ENCODE data around the gene NRG2.

The NRG2 gene

DNA sequence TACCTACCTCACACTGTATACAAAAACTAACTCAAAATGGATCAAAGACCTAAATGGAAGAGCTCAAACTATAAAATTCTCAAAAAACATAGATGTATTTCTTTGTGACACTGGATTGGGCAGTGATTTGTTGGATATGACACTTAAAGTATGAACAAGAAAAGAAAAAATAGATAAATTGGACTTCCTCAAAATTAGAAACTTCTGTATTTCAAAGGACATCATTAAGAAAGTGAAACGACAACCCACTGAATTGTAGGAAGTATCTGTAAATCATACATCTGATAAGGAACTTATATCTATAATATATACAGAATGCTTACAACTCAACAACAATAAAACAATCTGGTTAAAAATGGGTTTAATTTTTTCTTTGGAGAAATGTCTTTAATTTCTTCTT is 96.7 kb downstream of the NRG2 start:
- DNase-seq (ENCODE audit: low spot score): no peak

DNA sequence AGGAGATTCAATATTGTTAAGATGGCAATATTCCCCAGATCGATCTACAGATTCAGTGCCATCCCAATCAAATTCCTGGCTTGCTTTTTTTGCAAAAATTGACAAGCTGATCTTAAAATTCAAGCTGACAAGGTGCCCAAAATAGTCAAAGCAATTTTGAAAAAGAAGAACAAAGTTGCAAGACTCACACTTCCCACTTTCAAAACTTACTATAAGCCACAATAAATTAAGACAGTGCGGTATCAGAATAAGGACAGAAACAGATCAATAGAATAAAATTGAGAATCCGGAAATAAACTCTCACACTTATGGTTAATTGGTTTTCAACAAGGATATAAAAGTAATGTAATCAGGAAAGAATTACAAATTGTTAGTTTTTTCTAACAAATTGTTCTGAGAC is 97.1 kb downstream of the NRG2 start:
- DNase-seq (ENCODE audit: low spot score): no peak

DNA sequence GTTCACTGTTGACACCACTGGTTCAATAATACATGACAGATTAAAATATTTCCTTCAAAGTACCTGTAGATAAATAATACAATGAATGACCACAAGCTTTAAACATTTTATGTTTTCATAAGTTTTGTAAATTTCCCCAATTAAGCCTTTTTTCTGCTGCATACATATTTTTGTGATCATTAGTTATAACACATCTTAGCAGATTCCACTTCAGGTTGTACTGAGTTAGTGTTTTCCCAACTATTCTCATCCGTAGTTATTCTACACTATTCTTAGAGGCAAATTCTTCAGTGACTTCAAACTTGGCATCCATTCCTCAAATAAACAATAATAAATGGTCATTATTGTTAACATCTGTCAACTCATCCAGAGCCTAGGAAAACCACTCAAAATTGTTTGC is 100.9 kb downstream of the NRG2 start:
- no peak for DNase-seq (ENCODE audit: low spot score)

DNA sequence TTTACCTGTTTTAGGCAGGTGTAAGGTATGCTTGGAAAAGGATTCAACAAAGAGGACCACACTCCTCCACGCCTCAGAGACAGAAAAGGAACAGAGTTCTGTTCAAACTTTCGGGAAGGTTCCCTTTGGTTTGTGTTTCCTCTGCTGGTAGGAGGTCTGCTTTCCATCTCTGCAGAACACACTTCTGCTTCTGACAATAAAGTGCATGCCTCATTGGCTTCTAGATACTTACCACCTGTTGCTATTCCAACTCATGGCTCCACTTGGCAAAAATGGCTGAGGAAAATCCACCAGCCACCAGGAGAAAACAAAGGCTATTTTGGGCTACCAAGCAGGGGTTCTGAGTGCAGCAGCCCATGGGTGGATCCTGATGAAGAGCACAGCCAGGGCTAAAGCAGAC is 112.7 kb downstream of the NRG2 start:
- DNase-seq (ENCODE audit: low spot score): no peak

DNA sequence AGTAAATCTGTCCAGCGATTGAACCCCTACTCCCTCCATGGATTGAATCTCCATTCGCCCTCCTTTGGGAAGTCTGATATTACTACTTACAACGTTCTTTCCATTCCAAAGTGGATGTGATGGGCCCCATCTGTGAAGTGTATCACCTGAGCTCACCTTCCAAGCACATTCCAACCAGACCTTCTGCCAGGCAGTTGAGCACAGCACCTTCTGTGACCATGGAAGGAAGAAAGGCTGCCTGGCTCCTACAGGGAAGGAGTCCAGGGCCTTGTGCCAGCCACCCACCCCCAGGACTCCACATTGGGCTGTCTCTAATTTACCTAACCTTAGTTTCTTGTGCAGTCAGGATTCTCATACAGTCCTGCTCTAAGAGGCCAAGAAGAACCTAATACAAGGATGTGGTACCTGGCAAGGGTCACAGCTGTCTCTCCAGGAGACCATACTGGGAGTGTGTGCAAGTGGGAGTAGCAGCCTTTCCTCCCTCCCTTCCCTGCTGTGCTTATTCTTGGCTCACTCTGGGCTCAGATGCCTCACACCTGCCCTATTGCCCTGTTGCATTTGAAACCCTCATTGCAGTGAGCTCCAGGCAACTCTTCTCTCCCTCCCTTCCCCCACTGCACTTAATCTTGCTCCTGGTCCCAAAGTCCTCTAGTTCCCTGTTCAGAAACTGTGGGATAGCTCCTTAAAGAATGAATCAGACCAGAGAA is 116.1 kb downstream of the NRG2 start:
- DNase-seq (ENCODE audit: low spot score): no peak

DNA sequence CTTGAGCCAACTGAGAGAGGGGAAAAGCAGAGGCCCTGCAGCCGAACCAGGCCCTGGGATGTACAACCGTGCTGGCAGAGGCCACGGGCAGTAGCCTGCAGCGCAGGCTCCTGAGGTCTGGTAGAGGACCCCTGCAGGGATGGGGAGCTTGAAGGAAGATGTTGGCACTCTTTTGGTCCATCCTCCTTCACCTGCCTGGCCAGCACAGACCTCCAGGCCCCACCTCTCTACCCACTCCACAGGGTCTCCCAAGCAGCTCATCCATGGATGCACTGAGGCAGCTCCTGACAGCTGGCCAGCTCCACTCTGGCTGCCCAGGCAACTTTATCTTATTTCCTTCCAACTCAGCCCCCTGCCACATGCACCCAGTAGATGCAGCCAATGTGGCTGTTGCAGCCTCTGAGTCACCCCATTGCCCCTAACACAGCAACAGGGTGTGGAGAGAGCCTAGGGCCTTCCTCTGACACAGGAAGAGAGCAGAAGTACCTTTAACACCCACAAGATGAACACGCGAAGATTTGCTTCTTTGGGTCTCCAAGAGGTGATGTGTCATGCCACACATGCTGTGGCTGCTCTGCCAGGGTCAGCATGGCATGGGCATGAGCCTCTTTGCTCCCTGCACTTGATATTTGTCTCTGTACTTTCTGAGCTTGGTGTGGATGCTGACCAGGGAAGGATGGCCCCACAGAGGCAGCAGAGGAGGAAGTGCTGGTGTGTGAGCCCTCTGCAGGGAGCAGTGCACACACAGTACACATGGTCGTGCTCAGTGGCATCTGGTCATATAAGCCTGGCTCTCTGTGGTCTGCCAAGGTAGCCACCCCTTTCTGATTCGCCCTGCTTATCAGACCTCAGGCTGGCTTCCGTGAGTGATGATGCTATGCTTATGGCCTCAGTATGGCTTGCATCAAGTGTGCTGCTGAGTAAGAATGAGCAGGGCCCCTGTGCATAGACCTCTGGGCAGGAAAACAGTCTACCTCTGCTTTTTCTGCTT is 117.2 kb downstream of the NRG2 start:
- DNase-seq (ENCODE audit: low spot score): peak; percentile 6

DNA sequence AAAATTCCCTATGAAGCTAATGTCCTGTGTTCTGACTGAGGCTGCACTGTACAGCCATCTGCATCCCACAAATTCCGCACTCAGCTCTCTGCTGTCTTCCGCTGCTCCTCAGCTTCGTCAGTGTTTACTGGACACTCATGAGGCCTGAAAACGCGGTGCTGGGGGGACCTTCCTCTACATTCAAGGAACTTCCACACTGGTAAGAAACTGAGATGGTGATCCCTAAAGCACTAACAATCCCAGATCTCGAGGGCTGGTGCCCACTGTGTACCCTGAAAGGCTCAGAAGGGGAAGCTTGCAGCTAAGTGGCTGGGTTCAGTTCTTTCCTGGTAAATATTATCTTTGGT is 117.9 kb downstream of the NRG2 start:
- no peak for DNase-seq (ENCODE audit: low spot score)

DNA sequence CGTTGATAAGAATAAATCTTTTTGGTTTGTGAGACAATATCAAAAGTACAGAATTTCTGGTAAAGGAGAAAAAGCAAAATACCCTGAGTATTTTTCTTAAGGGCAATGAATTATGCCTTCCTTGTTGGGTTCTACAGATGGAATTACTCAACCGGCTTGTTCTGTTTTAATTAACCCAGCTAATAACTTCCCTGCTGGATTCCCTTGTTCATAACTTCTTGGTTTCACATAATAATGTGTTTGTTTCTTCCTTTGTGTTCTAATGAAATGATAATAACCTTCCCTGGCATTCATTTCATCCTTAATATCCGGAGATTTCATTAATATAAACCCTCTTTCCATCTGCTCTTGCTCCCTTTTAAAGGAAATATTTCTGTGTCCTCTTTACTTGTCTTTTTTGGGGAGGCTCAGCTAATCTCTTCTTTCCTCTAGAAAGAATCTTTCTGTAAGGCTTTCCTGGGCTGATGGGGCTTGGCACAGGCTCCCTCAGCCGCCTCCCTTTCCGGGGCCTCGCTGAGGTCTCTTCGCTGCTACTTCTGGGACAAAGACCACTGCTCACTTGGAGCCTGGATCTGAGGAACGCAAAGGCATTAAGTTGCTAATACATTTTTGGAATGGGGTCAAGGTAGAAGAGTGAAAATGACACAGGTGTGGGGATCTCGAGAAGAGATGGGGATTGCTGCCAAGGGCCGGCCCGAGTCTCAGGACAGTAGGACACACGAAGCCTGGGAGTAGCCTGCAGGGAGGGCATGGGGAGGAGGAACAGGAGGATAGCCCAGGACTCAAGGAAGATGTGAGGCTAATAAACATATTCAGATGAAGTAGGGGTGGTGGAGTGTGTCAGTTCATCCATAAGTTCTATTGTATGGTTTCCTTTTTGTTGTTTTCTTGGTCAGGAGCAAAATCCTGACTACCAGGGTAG is 118.5 kb downstream of the NRG2 start:
- no peak for DNase-seq (ENCODE audit: low spot score)

DNA sequence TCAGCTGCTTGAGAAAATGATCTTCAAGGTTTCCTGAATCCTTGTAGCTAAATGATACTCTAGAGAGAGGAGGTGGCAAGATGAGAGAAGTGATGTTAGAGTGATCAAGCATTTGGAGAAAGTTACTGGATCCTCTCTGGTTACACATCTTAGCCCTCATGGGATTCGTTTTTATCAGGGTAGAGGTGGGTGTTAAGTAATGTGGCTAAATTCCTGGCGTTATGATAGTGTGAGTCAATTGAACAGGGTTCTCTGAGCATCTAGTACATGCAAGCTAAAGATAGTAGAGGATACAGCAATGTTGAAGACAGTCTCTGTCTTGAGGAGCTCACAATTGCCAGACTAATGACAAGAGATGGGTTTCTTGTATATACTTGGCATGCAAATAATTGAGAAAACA is 123.8 kb downstream of the NRG2 start:
- no peak for DNase-seq (ENCODE audit: low spot score)

DNA sequence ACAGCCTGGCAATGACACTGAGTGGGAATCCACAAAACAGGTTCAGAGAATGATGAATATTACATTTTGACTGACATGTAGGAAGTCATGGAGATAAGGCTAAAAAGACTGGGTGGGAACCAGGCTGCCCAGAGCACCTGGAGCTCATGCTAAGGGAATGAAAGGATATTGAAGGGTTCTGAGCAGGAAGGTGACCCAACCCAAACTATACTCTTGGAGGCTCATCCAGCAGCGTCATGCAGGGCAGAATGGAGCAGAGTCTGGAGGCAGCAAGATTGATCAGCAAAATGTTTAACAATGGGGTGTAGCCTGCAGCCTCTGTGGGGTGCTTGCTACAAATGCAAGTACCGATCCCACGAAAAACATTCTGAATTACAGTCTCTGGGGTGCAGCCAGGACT is 127.3 kb downstream of the NRG2 start:
- DNase-seq (ENCODE audit: low spot score): no peak

DNA sequence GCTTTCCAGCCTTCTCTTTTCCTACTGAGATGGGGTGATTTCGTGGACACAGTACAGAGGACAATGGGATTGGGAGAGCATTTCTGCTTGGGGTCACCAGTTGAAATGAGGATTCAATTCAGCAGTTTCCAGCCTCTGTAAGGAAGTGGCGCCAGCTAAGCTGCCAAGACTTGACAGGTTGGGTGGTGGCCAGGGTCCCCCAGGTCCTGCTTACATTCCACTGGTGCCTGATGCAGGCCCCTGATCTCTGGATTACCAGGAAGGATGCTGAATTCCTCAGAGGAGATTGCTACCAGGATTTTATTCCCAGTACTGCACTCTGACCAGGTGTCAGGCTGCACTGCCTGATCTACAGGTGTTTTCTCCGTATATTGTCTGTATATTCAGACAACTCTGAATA is 127.8 kb downstream of the NRG2 start:
- no peak for DNase-seq (ENCODE audit: low spot score)

DNA sequence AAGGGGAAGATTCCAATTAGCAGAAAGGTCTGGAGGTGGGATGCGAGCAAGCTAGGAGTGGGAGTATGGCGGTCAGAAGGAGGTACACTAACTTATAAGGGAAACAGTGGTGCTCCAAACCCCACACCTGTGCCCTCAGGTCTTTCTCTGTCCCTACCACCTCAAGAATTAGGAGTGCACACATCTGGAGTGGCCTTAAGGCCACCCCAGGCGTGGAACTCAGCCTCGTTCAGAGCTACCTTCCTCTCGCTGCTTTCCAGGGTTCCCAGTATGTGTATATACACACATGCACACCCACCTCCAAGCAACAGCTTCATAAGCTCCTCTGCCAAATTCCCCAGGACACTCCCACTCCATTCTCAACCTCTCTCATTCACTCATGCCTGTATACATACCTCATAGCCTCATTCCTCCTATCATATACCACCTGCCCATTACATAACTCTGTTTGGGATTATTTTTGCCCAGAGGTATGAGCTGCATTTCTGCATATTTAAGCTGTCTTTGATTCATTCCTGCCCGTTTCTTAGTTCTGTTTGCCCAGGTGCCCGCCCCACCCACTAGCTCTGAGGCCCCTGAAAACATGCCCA is 128.8 kb downstream of the NRG2 start:
- no peak for DNase-seq (ENCODE audit: low spot score)

DNA sequence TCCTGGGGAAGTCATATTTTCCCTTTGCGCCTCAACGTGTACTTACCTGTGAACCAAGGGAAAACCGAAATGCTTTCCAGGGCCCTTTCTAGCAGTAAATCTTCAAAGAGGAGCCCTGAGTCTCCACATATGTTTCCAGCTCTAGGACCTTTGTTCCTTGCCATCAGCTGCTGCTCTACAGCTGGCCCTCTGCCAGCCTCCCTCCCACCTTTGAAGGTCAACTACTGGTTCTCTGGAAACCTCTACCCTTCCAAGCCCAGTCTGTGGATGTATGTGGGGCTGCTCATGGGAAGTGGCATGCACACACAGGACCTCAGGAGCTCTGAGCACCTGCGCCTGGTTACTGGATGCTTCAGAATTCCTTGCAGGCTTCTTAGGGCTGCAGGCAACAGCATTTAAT is 130.3 kb downstream of the NRG2 start:
- no peak for DNase-seq (ENCODE audit: low spot score)

DNA sequence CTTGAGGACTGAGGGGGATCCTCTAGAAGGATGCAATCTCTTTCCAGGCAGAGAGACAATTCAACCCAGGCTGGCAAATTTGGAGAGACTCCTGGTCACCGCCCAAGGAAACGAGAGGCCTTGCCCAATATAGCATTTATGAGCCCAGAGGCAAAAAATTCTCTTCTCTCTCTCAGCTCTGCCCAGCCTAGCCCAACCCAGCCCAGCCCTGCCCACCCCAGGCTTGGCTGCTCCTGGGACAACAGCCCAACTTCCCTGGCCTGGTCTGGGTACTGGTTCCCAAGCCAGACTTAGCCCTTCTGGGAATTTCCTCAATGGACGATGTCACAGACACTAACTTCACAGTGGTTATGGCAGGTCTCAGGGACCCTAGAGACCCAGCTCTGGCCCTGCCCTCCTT is 130.9 kb downstream of the NRG2 start:
- DNase-seq (ENCODE audit: low spot score): no peak

DNA sequence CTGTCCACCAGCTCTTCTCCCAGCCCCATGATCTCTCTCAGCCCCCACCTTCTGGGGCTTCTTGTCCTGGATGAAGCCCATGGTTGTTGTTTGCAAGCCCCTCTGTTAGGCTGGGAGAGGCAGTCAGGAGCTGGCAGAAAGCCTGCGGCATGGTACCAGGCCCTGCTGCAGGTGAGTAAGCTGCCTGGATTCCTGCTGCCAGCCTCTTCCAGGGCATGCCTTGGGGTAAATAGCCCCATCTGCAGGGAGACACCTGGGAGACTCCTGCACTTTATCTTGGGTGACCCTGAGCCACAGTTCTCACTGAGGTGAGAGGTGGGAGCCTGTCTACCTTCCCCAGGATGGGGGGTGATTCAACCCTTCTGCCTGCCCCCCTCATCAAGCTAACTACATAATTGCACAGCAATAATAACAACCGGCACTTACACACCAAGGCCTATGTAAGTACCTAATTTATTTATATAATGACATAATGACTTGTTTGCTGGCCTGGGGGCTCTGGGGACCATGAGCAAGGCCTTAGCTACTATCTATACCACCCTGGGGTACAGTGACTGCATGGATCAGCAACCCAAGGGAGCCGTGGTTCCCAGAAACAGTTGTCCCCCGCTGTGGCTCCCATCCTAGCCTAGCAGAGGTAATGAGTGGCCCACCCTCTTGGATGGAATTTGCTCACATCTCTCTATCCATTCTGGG is 131.5 kb downstream of the NRG2 start:
- no peak for DNase-seq (ENCODE audit: low spot score)

DNA sequence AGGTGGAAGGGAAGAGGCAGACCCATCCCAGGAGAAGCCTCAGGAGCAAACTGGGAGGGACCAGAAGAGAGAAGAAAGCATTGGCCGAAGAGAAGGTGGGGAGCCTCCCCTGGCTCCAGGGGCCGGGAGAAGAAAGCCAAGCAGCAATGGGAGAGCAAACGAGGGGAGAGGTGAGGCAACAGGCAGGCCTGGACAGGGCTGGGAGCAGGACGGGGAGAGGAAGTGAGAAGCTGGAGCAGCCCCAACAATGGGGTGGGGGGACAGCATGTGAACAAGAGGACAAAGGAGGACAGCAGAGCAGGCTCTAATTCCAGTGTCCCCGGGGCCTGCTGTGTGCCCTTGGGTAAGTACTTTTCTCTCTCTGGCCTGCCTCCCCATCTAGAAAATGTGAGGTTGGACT is 132.2 kb downstream of the NRG2 start:
- no peak for DNase-seq (ENCODE audit: low spot score)

DNA sequence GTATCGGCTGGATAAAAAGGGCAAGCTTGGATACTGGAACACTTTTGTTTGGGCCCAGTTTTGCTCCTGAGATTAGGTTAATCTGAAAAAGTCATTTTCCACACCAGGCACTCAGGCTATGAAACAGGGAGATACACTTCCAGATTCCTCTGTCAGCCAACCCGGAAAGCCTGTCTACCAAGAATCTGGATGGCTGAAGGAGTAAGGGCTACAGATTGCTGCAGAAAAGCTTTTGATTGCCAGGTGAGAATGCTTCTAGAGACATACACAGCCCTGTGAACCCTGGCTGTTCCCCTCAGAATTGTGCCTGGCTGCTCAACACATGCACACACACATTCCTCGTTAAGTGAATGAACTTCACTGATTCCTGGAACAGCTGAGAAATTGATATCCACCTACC is 133.1 kb downstream of the NRG2 start:
- DNase-seq (ENCODE audit: low spot score): no peak

DNA sequence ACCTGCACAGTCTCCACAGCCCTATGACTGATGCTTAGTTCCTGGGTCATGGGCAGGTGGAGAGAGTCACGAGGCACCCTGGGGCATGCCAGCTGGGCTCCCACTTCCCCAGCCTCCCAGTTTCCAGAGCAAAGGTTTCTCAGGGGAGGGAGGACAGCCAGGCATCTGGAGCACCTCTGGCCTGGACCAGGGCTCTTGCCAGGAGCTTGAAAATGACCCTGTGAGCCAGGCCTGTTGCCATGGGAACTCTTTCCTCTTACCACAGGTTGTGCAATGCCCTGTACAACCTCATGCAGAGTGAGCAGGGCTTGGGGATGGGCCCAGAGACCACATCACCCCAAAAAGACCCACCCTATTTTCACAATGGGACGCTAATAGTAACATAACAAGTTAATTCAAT is 134.3 kb downstream of the NRG2 start:
- DNase-seq (ENCODE audit: low spot score): no peak

DNA sequence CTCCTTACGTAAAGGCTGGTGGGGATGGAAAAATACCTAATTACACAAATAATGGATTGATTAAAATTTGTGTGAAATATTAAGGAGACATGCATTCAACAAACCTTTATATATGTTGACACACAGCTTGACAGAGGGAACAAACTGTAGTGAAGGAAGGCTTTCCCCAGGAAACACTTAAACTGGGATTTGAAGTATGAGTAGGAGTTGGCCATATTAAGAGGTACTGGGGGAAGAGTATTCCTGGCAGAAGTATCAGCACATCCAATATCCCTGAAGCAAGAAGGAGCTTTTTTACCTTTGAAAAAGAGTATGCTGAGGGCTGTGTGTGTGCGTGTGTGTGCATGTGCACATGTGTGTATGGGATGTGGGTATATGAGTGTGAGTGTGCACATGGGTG is 136.4 kb downstream of the NRG2 start:
- DNase-seq (ENCODE audit: low spot score): no peak

DNA sequence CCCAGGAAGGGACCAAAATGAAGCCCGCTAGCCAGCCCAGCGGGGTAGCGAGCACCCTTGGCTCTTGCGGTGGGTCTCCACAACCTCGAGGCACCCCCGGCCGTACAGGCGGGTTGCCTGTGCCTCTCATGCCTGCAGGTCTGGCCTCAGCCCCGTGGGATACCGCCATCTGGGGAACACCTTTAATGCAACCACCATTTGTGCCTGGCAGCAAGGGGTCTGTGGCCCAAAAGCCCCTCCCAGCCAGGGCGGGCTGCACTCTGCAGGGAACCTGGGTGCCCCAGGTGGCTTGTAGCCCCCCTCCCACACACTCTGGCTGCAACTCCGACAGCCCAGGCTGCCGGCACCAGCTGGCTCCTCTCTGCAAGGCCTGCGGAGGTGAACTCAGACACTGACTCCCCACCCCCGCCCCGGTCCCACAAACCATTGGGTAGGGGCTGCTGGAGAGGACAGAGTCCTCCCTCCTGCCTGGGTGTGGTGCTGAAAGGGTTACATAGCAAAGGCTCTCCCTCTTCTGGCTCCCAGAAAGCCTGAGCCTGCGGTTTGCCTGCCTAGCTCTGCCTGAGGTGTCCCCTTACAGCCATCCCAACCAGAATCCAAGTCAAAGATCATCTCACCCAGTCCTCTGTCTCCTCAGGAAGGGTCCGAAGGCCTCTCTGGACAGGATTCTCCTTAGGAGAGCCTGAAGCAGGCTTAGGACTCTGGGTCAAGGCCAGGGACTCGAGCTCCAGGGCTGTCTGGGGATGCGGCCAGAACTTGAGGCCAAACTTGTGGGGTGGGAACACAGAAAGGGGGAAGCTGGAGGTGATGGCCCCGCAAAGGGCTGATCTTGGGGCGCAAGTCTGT is 138.1 kb downstream of the NRG2 start:
- DNase-seq (ENCODE audit: low spot score): no peak

DNA sequence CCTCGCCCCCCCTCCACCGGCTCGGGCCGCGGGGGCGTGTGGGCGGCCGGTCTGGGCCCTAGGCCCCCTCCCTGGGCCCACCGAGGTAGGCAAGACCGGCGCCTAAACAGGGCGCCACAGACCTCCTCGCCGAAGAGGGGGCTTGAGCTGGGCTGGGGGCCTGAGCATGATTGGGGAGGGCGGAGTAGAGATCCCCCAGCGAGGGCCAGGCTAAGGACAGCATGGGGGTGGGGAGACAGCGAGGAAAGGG is 138.6 kb downstream of the NRG2 start:
- no peak for DNase-seq (ENCODE audit: low spot score)

Measured in kidney tubule cell (primary cell).